KMS-11 (cell line): ENCODE results near the gene PARP3.

Experiments used
- H2AFZ ChIP-seq: fragments of 200-600 bp; sonication (generic); 2 replicates; pipeline ENCODE4 v1.6.1; 2016; ENCODE audit warnings: antibody characterized with exemption, mixed run types, low read depth
- H3K27ac ChIP-seq: fragments of 200-600 bp; sonication (generic); 2 replicates; pipeline ENCODE4 v1.6.1; 2016; ENCODE audit warnings: mild to moderate bottlenecking, mixed run types
- H3K27me3 ChIP-seq: fragments of 200-600 bp; sonication (generic); 2 replicates; pipeline ENCODE4 v1.6.1; 2017; ENCODE audit warnings: mild to moderate bottlenecking, low read depth, mixed run types, moderate library complexity; ENCODE audit not compliant: insufficient read depth
- H3K36me3 ChIP-seq: fragments of 200-600 bp; sonication (generic); 2 replicates; pipeline ENCODE4 v1.6.1; 2017; ENCODE audit warnings: mild to moderate bottlenecking, mixed run types; ENCODE audit not compliant: insufficient read depth
- H3K4me1 ChIP-seq: fragments of 200-600 bp; sonication (generic); 2 replicates; pipeline ENCODE4 v1.6.1; 2016; ENCODE audit warnings: mild to moderate bottlenecking, low read depth, mixed run types; ENCODE audit not compliant: poor library complexity, severe bottlenecking
- H3K4me2 ChIP-seq: fragments of 200-600 bp; sonication (generic); 2 replicates; pipeline ENCODE4 v1.7.0; 2016; ENCODE audit warnings: mild to moderate bottlenecking, mixed run types
- H3K4me3 ChIP-seq: fragments of 200-600 bp; sonication (generic); IDR thresholded peaks from 2 replicates; pipeline ENCODE4 v1.6.1; 2017; ENCODE audit warnings: low read depth, low read length, mixed read lengths; ENCODE audit not compliant: insufficient read depth
- H3K79me2 ChIP-seq: fragments of 200-600 bp; sonication (generic); 2 replicates; pipeline ENCODE4 v1.6.1; 2016; ENCODE audit warnings: low read depth, mixed run types; ENCODE audit not compliant: insufficient read depth
- H3K9ac ChIP-seq: fragments of 200-600 bp; sonication (generic); 2 replicates; pipeline ENCODE4 v1.6.1; 2016; ENCODE audit warnings: mild to moderate bottlenecking, mixed run types
- H4K20me1 ChIP-seq: fragments of 200-600 bp; sonication (generic); 2 replicates; pipeline ENCODE4 v1.6.1; 2016; ENCODE audit warnings: mild to moderate bottlenecking, mixed run types; ENCODE audit not compliant: insufficient read depth
- TF ChIP-seq, protein P1 (sequence below): fragments of 200-600 bp; sonication (generic); conservative IDR thresholded peaks from 2 replicates; pipeline ENCODE4 v1.6.1; 2017; ENCODE audit warnings: low read depth, mild to moderate bottlenecking, antibody characterized with exemption, low read length, moderate library complexity, mixed read lengths

PARP3 gene

DNA sequence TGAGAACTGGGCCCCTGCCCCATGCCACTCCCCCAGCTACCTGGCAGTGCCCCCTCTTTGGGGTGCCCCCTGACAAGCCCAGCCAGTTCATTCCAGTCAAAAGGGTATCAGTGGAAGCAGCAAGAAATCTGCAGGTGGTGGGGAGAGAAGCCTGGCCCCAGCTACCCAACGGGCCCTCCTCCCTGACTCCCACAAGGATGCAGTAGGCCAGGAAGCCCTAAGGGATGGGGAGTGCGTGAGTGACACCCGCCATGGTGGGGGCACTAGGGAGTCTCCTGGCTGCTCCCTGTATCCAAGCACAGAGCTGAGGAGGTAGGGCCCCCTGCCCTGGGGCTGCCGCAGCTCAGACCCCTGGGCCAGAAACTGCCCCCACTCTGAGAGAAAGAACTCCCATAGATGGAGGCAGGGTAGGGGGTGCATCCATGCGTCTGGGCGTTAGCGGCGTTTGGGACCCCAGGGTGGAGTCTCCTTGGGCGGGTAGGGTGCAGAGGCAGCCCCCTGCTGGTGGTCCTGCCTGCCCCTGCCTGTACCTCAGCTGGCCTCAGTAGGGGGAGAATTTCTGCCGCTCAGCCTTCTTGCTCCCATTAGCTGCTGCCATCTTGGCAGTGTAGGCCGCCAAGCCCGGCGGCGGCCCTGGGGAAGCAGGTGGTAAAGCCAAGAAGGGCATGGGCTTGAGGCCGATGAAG, 15.5 kb downstream of the PARP3 start:
- Histone ChIP-seq H2AFZ (no peak overlapping the region), H3K9ac (no peak overlapping the region), H3K36me3 (no peaks in the 10 kb centered on the region), H3K4me3 (no peak overlapping the region), H3K4me2 (no peak overlapping the region), H3K4me1 (no peaks in the 10 kb centered on the region), H3K79me2 (no peaks in the 10 kb centered on the region), H3K27me3 (no peaks in the 10 kb centered on the region; the same call in 1 of the 2 replicates), H3K27ac (no peak overlapping the region), H4K20me1 (no peaks in the 10 kb centered on the region)
- TF ChIP-seq, protein P1, sequence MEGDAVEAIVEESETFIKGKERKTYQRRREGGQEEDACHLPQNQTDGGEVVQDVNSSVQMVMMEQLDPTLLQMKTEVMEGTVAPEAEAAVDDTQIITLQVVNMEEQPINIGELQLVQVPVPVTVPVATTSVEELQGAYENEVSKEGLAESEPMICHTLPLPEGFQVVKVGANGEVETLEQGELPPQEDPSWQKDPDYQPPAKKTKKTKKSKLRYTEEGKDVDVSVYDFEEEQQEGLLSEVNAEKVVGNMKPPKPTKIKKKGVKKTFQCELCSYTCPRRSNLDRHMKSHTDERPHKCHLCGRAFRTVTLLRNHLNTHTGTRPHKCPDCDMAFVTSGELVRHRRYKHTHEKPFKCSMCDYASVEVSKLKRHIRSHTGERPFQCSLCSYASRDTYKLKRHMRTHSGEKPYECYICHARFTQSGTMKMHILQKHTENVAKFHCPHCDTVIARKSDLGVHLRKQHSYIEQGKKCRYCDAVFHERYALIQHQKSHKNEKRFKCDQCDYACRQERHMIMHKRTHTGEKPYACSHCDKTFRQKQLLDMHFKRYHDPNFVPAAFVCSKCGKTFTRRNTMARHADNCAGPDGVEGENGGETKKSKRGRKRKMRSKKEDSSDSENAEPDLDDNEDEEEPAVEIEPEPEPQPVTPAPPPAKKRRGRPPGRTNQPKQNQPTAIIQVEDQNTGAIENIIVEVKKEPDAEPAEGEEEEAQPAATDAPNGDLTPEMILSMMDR = no peak

DNA sequence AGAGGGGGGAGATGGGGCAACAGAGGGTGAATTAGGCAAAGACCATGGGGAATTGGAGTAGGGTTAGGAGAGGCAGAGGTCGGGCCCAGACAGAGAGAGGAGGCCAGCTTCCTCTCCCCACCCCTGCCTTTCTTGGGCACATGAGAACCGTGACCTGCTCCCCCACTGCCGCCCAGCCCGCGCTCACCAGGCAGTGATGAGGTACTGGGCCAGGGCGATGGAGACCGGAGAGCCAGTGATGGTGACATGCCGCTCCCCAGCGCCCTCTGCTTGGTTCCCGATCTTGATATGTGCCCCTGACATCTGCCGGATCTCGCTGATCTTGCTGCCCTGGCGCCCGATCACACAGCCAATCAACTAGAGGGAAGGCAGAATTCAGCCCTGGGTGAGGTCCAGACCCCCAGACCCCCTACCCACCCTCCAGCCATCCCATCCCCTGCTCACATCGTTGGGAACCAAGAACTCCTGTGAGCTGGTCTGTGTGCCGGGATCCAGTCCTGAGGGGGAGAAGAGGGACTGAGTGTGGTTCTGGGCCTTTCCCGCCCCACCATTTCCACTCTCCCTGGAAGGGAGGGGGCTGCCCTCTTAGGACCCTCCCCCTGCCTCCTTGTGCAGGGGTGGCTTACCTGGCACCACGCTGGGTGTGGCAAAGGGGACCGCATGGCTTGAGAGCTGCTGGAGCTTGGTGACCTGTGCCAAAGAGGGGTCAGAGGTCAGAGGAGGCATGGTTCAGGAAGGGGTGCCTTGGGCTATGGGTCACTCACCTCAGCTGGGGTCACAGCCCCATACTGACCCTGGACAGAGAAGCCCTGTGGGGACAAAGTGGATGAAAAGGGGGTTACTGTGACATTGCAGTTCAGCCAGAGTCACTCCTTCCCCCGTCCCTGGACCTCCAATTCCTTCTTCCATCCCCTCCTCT, 16.7 kb downstream of the PARP3 start:
- TF ChIP-seq, protein P1 = no peak

DNA sequence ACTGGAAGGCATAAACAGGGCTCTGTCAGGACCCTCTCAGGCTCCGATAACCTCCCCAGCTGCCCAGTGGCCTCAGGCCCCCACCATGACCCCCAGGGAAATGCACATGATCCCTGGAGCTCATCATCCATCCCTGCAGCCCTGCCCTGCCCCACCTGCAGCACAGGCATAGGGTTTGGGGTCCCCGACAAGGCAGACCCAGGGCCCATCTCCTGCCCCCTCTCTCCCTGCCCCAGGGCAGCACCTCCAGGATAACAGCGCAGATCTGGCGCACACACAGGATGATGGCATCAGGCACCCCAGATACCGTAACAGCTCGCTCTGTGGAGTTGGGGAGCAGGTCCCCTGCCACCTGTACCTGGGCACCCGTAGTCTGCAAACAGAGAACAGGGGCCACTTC, 17.5 kb downstream of the PARP3 start:
- no peaks in the 10 kb centered on the region; the same call in 1 of the 2 replicates for H3K27me3 ChIP-seq

More for the DNA sequence above, 16.7 kb downstream of the PARP3 start:
- H3K4me2 ChIP-seq = no peak overlapping the region
- no peaks in the 10 kb centered on the region for H3K36me3 ChIP-seq
- H3K27me3 ChIP-seq = no peaks in the 10 kb centered on the region; the same call in 1 of the 2 replicates
- H3K27ac ChIP-seq = no peak overlapping the region
- no peaks in the 10 kb centered on the region for H3K4me1 ChIP-seq
- H3K9ac ChIP-seq = no peak overlapping the region
- no peaks in the 10 kb centered on the region for H3K79me2 ChIP-seq
- H4K20me1 ChIP-seq = no peaks in the 10 kb centered on the region
- no peak overlapping the region for H2AFZ ChIP-seq
- no peak overlapping the region for H3K4me3 ChIP-seq

DNA sequence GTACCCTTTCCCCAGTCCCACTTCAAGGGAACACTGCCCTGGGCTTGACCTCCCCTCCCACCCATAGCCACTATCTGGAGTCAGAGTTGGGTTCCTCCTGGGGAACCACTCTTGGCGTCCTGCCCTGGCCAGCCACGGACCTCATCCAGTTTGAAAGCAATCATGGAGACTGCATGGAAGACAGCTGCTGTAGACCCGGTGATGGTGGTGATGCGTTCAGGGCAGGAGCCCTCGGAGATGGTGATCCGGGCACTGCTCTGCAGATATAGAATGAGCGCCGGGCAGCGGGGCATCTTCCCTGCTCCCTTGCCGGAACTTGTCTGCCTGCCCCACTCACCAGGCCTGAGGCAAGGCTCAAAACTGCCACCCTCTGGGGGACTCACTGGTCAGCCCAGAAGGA, 18.2 kb downstream of the PARP3 start:
- H2AFZ ChIP-seq = no peak overlapping the region
- TF ChIP-seq, protein P1 = no peak

More for the DNA sequence above, 17.5 kb downstream of the PARP3 start:
- no peaks in the 10 kb centered on the region for H3K4me1 ChIP-seq
- H3K4me2 ChIP-seq = no peak overlapping the region
- H3K27ac ChIP-seq = no peak overlapping the region
- H4K20me1 ChIP-seq = no peaks in the 10 kb centered on the region
- no peak overlapping the region for H3K9ac ChIP-seq
- no peaks in the 10 kb centered on the region for H3K79me2 ChIP-seq
- H2AFZ ChIP-seq = no peak overlapping the region
- no peaks in the 10 kb centered on the region for H3K36me3 ChIP-seq
- H3K4me3 ChIP-seq = no peak overlapping the region
- TF ChIP-seq, protein P1 = no peak

More for the DNA sequence above, 18.2 kb downstream of the PARP3 start:
- Histone ChIP-seq H3K27me3 (no peaks in the 10 kb centered on the region), H3K36me3 (no peaks in the 10 kb centered on the region), H3K27ac (no peak overlapping the region), H3K4me1 (no peaks in the 10 kb centered on the region), H3K79me2 (no peaks in the 10 kb centered on the region), H4K20me1 (no peaks in the 10 kb centered on the region), H3K4me2 (no peak overlapping the region), H3K9ac (no peak overlapping the region), H3K4me3 (no peak overlapping the region)
